ENCODE measurements around the gene TFAP2B.

The TFAP2B gene

DNA sequence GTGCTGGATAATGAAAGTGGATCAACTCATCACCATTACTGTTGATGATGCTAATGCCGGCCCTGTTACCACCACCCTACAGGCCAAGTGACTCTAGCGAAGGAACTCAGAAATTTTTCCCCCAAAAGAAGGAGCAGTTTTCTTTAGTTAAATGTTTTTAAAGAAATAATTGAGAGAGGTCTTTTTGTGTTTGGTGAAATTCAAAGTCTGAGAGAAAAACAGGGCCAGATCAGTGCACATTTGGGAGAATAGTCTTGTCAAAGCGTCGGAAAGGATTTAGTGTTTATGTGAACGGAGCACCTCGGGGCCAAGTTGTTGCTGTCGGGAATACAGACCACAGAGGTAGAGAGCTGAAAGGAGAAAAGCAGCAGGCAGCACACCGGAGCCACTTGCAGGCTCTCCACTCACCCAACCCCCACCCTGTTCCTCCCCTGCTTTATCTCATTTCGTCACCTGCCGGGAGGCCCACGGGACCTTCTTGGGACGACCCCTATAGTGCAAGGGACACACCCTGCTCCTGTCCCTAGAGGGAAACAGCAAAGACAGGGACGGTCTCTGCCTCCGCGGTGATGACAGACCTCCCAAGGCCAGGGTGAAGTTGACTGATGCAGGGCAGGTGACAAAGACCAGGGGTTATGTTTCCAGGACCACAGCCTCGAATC is 6.8 kb downstream of the TFAP2B start:
- DNase-seq = no peak

DNA sequence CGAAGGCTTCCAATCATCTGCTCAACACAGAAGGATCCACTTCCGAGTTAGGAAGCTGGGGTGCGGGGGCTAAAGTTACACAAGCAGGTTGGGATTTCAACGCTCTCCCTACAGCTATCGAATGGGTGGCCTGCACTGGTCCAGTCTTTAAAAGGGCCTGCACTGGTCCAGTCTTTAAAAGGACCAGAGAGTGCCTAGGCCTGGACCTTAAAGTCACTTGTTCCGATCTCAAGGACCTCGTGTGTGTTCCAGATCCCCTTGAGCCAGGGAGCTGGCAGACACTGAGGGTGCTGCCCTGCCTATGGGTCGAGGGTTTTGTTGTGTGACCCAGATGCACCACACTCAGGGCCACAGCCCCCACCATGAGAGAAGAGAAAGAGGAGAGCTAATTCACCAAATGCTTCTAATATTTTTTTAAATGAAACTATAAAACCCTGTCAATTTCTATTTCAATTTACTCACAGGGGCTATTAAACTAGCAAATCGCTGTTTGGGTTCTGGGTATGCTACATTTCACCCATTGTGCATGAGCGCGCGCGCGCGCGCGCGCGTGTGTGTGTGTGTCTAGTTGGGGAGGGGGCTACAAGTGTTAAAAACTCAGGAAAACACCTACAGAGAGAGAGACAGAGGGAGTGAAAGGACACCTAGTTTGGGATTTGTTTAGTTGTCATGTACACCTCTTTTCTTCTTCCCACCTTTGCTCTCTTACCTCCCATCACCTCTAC is 7.5 kb downstream of the TFAP2B start:
- DNase-seq = no peak

DNA sequence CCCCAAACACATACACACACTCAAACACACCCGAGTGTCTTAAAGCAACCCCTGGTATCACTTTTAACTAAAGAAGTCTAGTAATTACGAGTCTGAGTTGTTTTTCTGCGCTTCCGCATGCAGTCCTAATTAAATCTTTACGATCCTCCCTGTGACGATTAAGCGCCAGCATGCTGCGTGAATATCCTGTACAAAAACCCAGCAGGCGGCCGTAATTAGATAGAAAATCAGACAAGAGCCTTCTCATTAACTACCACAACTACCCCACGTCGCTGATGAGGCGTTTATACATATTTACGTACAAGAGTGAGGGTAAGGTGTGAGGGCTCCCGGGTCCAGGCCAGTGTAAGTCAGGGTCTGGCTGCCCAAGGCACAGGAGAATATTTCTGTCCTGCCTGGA is 8.1 kb downstream of the TFAP2B start:
- DNase-seq = peak; percentile 40

DNA sequence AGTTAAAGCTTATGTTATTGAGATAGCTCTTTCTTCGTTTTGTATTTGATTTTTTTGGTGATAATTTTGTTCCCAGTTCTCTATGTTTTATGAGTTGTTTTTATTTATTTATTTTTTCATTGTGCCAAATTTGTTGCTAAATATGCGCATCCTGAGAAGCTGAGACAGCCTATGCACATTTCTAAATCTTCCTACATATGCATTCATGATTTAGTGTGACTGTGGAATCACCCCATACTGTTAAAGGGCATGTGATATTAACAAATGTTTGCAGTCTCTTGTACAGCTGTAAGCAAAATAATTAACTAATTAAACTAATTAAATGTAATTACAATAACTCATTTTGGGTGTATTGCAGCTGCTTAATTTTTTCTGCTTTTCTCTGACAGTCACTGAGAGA is 10.4 kb downstream of the TFAP2B start:
- DNase-seq = no peak

DNA sequence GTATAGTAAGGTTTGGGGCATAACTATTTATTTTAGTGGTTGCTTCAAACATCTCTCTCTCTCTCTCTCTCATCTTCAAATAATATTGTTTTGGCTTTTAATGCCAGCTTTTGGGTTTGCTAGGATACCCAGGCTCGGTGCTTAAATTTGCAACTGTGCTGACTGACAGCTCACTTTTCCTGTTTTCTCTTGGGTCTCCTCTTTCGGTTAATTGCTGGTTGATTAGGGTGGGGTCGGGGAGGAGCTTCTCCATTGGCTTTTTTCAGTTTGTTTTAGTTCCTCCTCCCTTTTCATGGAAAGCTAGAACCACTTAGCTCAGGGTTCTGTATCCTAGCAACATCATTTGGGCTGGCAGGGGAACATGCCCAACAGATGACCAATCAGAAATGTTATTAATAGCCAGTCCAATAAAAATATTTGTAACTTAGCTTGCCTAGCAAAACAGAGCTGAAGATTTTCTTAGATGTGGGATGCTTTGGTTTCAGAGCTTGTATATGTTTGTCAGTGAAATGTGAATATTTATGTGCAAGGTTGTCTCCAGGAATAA is 11.3 kb downstream of the TFAP2B start:
- DNase-seq = no peak

DNA sequence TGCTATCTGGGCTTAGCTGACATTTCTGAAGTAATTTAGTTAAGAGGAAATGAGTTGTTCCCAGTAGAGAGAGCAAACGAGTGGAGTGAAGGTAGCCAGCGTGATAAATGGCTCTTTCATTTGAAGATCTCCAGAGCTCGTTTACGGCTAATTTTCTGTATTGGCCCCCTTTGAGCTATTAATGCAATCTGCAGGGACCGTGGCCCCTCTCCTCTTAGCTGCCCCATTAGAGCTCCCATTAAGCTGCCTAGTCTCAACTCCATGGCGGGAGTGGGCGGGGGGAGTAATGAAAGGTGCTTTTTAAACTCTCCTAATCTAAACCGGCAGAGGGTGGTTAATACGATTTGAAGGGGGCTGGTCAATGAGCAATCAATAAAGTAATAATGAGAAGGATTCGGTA is 12.5 kb downstream of the TFAP2B start:
- DNase-seq = no peak

DNA sequence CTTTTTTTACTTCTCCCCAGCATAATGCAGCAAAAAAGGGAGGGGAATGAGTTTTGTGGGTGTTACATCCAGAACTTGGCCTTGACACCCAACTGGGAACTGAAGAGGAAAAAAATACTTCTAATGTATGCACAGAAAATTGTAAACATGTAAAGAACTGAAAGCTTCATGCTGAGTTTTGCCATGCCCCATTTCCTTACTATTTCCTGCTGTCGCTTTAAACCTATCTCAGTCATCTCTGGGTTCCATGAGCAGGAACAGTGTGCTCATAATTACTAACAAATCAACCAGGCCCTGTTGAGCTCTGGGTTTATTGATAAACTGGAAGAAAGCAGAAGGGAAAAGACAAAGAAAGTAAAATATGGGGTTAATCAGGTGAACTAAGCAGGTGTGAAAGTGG is 14.2 kb downstream of the TFAP2B start:
- no peak for DNase-seq

DNA sequence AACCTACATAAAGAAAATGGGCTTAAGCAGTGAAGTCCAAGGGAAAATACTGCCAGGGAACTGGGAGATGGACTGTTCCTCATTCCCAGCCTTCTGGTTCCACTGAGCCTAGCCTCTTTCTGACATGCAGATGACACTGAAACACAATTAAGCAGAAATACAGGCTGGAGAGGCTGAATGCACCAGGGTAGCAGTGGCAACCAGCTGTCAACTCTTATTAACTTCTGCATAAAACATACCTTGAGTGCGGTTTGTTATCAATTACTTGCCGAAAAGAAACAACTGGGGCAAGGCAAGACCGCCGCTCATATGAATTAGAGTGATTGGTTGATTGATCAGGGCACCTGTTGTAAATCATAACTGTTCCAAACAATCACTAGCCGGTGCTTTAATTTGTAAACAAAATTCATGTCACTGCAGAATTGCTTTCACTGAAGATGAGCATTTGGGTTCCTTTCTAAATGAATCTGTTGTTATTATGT is 16.3 kb downstream of the TFAP2B start:
- no peak for DNase-seq

DNA sequence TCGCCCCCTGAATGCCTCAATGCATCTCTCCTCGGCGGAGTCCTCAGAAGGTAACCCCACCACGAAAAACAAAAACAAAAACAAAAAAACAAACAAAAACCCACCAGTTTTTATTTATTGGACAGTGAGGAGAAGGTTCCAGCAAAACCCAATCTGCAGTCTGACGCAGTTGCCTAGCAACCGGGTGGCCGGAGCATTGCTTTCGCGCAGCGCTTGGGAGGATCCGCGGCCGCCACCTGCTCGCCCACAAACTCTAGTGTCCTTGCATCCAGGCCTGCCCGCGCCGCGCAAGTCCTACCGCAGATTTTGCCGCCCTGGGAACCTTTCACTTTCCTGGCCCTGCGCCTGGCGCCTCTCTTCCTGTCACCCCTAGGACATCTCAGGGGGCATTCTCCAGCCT is 17.6 kb downstream of the TFAP2B start:
- DNase-seq = no peak

DNA sequence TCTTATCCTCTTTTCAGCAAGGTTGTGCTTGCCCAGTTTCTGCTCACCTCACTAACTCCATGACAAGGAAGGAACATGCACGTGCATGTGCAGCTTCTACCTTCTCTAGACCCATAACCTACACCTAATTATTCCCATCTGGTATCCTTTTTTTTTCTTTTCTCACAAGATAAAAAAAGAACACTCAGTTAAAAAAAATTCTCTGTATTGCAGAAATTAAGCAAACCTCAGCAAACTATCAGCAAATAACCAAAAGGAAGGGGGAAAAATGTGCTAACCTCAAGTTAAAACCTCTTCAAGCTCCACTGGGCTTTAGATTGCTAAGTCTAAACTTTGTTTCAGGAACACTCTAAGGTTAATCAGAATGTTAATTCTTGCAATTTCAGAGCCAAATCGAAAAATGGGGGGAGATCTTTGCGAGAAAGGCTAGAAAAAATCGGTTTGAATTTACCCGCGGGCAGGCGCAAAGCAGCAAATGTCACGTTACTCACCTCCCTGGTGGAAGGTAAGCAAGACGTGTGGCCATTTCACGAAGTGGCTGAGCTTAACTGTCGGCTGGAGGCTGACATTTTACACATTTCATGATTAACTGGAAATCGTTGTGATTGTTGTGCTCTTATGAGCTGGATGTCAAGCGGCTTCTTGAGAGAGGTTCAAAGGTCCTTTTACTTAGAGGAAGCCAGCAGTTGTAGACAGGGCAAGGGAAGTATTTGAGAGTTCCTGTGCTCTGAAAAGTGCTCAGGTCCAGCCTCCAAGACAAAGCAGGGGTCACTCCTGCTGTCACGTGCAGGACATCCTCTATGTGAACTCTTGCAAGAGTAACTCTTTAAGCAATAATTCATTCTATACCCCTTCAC is 19.1 kb downstream of the TFAP2B start:
- no peak for DNase-seq

DNA sequence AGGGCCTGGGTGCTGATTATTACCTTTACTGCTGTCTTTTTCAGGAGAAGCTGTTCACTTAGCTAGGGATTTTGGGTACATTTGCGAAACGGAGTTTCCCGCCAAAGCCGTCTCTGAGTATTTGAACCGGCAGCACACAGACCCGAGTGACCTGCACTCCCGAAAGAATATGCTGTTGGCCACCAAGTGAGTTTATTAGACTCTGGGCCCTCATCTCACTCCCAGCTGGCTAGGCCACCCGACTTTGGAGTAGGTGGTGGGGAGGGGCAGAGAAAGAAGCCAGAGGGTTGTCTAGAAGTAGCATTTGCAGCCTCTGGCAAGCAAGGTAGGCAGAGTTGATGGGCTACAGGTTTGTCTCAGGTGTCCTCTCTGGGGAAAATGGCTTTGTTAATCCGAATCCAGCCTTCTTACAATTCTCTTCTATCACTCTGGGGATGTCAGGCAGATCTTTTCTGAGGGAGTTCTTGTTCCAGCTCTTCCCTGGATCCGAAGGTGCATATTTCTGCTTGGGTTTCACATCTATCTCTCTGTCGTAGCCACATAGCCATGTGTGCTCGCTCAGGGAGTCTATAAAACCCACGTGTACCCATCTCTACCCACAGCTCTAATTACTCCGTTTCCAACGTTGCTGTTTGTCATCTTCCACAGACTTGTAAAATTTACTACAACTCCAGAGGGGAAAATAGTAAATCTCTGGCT is 21.6 kb downstream of the TFAP2B start:
- no peak for DNase-seq

DNA sequence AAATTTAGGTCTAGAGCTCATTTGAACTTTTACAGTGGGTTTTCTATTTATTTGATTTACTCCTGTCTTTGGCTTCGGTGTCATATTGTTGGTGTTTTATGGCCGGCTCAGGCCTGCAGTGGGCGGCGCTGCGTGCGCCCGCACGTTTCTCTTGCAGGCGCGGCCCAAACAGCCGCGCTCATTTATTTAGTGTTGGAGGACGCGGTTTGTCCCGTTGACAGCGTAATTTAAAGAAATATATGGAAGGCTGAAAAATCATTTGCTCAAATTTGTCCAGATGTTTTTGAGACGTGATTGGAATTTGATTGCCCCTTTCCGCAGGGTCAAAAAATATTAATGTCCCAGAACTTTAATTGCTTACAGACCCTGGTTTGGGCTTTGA is 22.1 kb downstream of the TFAP2B start:
- no peak for DNase-seq

DNA sequence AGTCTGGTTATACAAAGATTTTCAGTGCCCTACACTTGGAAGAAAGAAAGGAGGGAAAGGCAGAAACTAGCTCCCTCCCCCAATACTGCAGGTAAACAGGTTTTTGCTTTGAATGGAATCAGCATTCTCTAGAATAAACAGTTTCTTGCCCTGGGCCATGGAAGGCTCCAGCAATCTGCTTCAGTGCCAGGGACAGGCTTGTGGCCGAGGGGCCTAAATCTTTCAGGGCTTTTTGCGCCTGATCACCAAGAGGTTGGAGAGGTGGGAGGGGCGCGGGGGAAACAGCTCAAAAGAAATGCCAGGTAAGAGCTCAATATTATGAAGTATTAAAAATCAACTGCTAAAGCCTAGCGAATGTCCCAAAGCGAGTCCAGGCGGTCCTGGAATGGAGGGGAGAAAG is 23.8 kb downstream of the TFAP2B start:
- no peak for DNase-seq

DNA sequence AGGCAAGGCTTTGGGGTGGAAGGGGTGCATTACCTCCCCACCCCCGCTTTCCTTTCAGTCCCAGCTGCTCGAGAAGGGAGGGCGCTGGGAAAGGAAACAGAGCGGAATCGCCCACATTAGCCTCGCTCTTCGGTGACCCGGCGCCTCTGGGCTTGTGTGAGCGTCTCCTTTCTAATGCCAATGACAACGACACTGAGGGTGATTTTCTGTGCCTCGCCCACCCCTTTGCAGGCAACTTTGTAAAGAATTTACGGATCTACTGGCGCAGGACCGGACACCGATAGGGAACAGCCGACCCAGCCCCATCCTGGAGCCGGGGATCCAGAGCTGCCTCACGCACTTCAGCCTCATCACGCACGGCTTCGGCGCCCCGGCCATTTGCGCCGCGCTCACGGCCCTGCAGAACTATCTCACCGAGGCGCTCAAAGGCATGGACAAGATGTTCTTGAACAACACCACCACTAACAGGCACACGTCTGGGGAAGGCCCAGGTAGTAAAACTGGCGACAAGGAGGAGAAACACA is 24.3 kb downstream of the TFAP2B start:
- DNase-seq = no peak

DNA sequence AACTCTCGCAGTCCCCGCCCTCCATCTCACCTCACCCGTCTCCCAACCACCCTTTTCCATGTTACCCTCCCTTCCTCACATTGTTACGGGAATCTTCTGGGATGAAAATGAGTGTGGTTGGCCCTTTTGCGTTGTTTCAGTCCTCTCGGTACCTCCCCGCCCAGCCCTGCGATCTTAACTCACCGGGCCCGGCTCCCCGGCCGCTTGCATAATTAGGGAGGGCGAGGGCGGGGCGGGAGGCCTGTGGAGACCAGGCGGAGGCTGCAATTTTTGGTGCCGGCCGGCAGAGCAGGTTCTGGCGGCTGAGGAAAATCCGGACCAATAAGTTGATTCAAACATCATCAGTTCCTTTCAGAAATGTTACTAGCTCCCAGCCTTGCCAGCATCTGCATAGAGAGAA is 25.2 kb downstream of the TFAP2B start:
- no peak for DNase-seq

DNA sequence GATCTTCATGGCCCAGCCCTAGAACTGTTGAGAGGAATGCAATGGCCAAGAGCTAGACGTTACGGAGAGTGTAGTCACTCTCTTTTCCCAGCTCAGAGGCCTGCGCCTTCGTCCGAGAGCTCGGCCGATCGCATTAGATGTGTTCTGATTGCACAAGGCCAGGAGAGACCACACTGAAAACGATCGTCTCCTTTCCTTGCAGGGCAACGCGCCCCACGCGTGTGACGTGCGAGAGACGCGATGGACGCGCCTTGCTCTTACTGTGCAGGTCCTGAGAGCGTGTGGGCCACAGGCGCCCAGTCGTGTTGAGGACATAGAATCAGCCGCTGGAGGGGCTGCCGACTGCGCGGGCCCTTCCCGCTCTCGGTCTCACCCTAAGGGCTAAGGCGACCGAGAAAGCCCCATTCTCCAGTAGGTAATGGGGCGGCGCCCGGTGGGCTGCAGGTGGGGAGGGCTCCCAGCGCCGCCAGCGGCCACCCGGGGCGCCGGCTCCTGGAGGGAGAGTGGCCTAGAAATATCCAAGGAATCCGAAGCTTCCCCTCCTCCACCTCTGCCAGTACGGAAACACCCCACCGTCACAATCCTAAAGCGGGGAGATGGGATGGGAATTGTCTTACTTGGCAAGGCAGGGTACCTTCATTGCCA is 26.9 kb downstream of the TFAP2B start:
- DNase-seq = no peak

DNA sequence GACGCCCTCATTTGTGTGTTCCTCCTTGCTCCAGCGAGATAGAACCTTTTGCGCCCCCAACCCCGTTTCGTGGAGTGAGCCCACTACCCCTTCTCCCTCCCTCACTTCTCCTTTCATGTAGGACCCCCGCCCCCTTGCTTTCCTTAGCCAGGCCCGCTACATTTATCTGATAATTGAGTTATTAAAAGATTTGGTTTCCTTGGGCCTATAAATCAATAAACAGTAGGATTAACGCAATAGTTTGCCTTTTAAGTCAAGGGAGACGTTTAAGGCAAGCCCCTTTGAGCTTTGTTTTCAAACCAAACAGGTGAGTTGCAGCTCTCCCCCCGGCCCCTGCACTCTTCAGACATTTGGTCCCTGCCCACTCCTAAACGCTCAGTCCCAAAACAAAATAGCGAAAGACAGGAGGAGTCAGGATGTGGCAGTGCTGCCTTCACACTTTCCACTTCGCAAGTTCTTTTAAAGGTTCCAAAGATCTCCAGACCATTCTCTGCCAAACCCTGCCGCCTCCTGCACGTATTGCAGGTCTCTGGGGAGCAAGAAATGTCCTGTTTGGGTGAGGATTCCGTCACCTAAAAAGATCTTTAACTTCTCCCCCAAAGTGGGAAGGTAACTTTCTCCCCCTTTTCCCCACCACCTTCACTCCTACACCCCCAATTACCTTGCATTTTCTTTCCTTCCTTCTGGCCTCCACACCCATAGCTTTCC is 27.6 kb downstream of the TFAP2B start:
- no peak for DNase-seq

DNA sequence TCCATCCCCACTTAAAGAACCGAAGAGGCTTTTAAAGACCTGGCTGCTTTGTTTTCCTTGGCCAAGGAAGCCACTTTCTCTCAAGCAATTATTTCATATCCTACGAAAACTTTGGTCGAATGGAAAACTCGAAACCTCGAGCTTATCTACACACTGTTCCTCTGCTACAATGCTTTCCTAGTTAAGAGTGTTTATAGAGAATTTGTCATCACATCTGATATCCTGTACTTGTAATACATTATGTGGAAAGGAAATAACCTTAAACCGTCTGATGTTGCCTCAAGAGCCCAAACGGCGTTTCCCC is 28.1 kb downstream of the TFAP2B start:
- DNase-seq = no peak

DNA sequence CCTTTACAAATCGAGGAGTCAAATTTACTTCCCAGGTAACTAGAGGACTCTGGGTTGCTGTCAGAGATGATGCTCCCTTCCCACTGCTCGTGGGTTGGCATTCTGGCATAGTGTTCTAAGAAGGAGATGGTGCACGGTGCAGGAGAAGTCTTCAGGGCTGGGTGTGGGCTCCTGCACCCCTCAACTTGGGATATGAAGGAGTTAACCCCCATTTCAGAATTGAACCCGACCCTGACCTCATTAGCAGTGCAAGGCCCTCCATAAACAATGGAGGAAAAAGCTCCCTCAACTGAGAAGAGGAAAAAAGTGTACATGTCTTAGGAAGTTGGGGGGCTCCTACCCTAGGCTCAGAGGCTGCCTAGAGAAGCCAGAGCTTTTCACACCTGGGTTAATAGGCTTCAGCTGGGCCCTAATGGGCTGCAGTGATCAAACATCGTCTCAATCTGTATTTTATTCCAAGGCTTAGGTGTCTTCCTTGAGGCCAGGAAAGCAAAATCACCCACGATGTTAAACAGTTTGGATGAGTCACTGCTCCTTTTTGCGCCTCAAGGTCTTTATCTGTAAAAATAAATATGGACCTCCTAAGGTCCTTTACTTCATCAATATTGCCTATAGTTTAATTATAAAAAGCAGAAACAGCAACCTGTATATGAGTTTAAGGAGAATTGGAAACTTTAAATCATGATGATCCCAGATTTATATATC is 29.4 kb downstream of the TFAP2B start:
- no peak for DNase-seq

DNA sequence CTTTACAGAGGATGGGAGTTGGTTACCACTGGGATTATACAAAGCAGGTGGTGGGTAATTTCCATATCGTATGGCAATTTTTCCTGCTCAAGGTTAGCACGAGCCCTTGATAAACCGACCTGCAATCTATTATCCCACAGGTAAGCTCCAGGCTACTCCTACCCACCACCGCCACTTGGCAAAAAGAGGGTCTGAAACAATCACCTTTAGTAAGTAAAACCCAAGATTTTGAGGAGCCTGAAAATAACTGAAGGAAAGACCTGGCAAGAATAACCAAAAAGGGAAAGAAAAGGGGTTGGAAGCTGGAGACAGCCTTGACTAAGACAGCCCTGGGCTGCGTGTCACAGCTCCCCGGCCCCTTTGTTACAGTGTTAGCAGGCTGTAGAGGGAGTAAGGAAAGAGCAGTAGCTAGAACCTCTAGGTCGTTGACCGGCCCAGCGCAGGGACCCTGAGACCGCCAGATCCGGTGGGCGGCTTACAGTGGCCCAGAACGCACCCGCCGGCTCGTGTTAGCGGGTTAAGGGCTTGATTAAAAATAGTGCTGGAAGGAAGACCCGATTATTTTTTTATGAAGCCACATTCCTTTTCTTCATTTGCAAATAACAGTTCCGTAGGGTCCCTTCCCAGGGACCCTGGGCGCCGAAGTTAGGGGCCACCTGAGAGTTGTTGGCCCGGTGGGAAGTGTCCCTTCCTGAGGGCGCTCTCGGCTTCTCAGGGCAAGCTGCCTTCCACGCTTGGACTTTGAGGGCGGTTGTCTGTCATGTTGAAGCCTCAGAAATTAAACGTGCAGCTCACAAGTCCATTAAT is 30.5 kb downstream of the TFAP2B start:
- DNase-seq = no peak
